Measurements from ENCODE around the gene CLINT1.
A peak's percentile ranks its signal among the peaks of the same experiment; 100 is the strongest.

Gene CLINT1

DNA sequence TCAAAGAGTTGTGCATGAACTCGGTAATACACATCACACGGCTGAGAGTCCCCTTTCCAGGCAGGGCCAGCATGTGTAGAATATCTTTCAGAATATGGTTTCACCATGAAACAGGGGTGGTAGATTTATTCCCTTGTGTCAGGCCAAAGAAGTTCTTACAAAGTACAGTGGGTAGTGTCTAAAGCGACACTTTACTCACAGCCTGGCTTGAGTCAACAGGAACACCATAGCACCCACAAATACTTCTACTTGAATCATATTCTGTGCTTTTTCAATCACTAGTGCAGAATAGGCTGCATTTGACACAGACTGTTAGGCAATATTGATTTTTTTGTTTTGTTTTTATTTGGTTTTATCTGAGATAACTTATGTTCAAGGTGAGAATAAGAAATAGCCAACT, 102.8 kb downstream of the CLINT1 start:
- no peak for DNase-seq

DNA sequence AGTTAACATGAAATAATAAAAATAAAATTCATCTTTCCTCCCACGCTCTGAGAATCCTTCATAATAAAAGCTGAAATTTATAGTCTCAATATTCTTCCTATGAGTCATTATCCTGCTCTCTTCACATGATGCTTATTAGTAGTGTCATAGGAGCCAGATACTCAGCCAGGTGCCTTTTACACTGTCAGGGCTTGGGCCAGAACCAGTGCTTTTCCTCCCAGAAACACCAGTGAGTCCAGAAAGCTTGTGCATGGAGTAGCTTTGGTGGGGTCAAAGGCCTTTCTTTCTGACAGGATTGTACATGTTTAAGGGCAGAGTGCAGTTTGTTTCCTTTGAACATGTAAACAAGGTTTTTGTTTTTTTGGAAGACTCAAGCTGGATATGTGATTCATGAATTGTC, 108.6 kb downstream of the CLINT1 start:
- no peak for DNase-seq

DNA sequence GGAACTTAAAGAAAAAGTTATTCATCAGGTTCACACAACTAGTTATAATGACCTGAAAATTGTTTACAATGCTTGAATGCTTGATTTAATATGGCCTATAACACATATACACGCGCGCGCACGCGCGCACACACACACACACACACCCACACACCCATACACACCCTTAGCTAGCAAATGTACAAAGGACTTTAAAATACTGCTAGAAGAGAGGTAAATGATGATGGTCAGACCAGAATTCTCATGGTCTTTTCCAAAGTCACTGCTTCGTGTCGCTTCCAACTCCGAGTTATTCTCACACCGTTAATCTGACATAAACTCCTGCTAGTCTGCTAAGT, 109.5 kb downstream of the CLINT1 start:
- no peak for DNase-seq

DNA sequence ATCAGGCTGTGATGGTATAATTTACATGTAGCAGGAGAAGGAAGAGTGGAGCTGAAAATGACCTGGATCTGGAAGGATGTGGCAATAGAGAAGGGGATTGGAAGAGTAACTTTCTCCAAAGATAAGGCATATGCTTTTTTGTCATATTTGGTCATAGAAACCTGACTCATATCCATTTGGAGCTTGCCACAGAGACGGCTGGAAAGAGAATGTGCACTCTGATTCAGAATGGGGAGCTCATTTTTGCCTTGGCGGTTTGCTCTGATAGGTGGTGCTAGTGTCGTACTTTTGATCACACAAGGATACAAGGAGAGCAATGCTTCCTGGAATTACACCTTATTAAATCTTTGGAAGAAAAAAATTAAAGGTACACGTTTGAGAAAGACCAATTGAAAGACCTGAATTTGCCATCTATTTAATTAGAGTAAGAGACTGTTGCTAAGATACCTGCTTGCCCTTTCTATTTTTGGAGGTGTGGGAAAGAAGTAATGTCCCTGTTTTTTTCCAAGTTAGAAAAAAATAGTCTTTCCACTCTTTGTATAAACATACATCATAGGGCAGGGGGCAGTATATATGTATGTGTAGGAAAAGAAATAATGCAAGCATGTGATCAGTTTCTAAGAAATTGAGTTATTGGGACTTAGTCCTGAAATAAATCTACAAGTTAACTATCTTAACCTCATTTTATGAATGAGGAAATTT, 110.0 kb downstream of the CLINT1 start:
- no peak for DNase-seq

DNA sequence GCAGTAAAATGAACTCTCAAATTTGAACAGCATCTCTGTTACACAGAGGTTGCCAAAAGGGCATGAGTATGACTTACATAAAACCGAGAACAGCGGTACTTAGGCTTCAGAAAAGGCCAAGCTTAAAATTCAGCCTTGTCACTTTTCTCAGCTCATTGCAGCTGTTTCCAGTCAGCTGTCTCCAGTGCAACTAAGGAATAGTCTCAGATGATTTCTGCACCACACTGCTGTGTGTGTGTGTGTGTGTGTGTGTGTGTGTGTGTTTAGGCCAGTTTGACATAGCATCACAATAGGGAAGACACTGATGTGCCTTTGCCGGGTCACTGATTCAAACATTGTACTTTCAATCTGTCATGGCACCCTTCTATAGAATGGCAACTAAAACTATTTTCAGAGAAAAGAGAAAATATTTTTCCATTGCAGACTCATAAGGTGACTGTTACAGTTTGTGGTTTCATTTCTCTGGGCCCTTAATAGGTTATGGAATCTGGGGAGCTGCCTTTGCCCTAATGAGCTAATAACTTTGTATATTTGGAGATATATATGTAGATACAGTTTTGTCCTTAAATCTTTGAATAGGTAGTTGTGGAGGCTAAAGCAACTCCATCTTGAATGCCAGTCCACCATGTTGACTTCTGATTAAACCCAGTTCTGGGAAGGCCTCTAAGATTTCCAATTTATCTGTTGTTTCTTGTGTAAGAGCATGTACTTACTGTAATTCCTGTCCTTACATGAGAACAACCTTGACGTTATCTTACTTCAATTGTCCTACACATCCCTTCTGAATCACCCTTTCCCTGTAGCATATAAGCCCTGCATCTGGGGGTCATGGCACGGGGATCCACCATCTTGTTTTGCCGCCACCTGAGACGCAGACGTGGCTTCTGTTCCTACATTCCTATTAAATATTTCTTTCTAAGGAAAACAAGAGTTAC, 110.9 kb downstream of the CLINT1 start:
- no peak for DNase-seq

DNA sequence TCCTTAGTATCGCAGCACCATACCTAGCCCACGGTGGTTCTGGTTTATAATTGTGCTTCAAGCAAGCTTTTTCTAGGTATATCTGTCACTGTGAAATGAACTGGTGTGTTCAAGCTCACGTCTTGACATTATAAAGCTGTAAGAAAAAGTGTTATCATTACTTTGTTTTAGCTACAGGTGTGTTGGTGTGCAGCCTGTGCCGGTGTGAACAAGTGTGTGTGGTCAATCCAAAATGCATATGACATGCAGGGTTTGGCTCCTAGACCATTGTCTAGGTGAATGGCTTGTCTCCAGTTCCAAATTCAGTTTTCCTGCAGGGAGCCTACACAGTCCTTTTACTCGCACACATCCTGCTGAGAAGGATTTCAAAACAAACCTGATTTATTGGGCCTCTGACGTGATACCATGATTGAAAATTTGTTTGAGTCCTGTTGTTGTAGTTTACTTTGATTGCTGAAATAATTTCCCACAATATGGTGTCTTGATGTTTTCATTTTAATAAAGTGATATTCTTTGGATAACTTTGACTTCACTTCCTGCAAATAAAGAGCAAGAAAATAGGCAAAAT, 111.7 kb downstream of the CLINT1 start:
- no peak for DNase-seq

DNA sequence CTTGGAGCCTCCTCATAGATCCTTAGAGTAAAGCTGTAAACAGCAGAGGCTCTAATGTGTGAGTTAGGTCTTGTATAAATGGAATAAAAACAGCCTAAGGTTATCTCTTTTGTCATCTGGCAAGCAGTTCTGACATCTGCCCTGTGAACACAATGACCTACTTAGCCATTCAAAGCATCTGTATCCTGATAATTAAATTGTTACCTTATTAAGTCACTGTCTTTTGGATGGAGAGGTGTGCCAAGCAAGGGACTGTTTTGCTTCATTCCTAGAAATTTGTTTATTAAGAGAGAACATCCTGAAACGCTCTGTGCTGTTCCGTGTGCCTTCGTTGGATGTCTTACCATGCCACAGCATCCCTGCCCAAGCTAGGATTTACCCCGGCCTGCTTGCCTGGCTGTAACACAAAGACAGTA, 113.9 kb downstream of the CLINT1 start:
- DNase-seq, result no peak

DNA sequence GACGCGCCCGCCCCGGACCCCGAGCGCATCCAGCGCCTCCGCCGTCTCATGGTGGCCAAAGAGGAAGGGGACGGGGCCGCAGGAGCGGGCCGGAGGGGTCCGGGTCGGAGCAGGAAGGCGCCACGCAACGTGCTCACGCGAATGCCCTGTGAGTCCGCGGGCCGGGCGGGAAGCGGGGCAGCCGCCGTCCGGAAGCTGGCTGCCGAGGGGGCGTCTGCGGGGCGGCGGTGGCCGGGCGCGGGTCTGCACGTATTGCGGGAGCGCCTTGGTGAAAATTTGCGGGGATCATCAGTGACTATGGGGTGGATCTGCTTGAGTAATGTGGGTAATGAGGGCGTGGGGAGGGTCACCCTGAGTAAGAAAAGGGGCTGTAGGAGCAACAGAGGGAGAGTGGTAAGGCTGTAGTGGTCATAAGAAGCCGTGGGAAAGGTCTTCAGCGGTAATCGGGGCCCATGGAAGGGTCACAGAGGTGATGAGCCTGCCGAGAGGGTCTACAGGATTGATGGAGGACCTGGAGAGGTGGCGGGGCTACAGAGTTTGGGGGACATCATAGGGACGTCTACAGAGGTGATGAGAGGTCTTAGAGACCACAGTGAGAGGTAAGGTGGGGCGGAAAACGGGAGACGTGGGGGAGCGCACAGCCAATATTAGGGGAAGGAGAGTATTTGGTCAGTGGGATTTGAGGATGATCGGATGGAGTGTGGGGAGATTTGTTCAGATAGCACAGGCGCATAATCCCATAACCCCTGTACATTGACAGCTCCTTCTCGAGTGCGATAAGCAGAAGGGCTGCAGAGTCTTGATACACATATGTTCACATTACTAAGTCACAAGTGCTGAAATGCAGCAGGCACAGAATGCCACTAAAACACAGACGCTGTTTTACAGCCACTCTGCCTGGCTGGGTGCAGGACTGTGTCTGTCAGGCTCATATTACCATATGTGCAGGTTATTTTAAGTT, 114.6 kb downstream of the CLINT1 start:
- DNase-seq, result peak; percentile 2

DNA sequence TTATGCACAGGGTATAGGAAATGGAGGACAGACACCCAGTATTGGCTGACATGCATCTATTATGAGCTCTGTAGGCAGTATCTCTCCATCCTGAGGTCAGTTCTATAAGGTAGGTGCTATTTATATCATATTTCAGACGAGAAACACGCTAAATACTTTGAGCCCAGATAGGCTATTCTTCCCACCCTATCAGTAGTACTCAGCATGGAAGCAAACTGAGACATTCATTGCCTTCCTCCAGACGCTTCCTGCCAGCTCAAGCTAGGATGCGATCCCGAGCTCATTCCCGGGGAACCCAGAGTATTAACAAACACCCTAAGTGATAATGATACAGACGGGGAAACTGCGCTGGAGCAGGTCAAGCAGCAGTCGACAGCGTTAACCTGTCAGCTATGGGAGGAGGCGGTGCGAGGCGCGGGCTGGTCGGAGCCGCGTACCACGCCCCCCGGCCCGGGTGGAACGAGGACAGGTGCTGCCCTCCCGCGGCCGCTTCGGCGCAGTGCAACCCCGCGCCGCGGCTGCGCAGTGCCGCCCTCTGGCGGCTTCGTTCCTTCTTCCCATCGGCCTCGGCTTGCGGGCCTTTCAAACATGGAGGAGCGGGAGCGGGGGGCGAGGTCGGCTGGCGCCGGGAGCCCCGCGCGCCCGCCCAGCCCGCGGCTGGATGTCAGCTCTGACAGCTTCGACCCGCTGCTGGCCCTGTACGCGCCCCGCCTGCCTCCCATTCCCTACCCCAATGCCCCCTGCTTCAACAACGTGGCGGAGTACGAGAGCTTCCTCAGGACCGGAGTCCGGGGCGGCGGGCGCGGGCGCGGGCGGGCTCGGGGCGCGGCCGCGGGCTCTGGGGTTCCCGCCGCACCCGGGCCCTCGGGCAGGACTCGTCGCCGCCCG, 115.5 kb downstream of the CLINT1 start, which contains the start of gene LSM11:
Gene LSM11 (plus strand): TSS at position 550 of the 888 bp plus-strand sequence. CDS start 39 bp downstream, at position 589.
- peak; percentile 68 for DNase-seq

DNA sequence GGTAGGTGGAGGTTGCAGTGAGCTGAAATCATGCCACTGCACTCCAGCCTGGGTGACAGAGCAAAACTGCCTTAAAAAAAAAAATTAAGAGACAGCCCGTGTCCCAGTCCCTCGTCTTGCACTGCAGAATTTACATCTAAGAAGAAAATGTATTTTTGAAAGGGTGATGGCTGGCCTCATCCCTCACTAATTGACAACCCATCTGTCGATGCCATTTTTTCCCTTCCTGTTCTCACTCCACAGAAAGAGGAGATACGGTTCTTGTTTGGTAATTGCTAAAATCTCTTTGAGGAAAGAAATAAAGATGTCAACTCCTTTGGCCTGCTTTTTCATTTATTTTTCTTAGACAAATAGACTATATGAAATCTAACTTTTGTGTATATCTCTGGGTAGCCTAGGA, 117.8 kb downstream of the CLINT1 start:
- DNase-seq, result no peak

DNA sequence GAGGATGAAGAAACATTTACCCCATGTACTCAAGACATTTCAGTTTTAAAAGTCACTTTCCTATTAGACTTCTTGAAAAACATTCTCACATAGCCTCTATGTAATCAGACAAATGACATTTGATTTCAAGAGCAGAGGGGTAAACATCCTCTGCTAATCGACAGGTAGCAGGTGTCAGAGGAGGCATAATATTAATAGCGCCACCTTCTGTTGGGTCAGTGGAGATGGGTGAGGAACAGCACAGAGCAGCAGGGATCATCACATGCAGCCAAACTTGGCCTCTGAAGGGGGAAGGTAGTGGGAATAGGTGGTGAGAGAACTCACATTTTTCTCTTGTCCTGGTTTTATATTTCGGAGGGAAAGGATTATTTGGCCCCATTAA, 118.7 kb downstream of the CLINT1 start:
- DNase-seq, result no peak

DNA sequence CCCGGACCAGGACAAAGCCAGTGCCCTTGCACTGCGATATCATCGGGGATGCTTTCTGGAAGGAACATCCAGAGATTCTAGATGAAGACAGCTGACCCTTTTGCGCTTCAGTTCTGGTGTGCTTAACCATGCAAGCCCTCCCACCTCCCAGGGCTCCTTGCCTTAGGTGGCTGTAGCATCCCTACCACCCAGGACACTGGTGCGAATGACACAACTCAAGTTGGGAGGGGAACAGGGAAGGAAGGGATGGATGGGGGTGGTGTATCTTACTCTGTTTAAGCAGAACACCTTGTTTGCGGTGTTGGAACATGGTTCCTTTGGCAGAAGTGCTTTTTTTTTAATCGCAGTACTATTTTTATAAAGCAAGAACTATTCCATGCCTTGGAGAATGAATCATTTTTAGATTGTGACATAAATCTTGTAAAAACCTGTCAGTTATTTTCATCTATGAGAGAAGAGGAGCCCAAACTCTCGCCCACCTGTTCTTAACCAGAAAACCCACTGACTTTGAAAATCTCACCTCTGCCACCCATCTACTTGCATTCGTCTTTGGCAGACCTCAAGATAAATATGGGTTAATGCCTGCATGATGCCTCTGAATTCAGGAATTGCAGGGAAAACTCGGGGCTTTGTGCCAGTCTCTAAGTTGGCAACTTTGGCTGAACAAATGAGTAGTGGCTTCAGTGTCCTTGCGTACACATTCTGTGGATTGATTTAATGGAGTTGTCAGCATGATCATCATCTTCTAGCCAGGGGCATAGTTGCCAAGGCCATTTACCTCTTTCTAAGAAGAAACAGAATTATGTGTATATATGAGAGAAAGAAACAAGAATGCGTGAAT, 119.3 kb downstream of the CLINT1 start:
- DNase-seq, result no peak

DNA sequence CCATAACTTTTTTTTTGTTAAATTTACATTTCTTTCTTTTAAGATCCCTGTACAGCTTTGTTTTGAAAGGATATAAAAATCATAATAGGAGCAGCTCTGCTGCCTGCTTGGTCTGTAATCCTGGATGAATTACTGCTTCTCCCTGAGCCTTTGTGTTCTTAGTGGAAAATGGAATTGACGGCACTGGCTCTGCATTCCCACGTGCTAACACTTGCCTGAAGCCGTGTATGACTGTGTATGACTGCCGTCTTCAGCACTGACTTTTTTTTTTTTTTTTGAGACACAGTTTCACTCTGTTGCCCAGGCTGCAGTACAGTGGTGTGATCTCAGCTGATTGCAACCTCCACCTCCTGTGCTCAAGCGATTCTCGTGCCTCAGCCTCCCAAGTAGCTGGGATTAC, 123.0 kb downstream of the CLINT1 start:
- DNase-seq, result no peak
